ENCODE data around the gene CADM1.

The CADM1 gene

GRCh38 chr11:115499241-115499799 is 4.9 kb downstream of the CADM1 start:
- TF ChIP-seq, protein P1, sequence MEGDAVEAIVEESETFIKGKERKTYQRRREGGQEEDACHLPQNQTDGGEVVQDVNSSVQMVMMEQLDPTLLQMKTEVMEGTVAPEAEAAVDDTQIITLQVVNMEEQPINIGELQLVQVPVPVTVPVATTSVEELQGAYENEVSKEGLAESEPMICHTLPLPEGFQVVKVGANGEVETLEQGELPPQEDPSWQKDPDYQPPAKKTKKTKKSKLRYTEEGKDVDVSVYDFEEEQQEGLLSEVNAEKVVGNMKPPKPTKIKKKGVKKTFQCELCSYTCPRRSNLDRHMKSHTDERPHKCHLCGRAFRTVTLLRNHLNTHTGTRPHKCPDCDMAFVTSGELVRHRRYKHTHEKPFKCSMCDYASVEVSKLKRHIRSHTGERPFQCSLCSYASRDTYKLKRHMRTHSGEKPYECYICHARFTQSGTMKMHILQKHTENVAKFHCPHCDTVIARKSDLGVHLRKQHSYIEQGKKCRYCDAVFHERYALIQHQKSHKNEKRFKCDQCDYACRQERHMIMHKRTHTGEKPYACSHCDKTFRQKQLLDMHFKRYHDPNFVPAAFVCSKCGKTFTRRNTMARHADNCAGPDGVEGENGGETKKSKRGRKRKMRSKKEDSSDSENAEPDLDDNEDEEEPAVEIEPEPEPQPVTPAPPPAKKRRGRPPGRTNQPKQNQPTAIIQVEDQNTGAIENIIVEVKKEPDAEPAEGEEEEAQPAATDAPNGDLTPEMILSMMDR (IDR thresholded peaks at IDR 0.05; ENCODE audit: low read depth, low read length), result no peak
- no peak for DNase-seq (ENCODE audit: low read depth in 2 of 2)
- no peak overlapping the region for H3K4me3 ChIP-seq (replicated peaks in 1 of 2; ENCODE audit: low read depth in 2 of 2, low read length in 2 of 2)

DNA sequence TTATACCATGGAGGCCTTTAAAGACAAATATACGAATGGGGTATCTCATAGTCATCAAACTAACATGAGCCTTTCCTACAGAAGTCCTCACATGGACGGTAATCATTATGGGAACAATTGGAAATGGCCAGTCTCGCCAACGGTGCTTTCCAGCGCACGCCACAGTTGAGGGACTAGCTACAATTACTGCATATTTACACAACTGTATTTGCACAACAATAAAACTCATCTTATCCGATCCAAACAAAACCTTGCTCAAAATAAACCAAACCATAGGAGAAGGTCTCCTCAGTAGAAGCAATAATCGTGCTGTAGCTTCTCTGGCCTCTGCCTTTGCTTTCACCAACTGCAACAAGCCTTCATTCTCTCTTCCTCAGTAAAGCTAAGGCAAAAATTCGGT is 5.9 kb downstream of the CADM1 start:
- H3K4me3 ChIP-seq (replicated peaks in 1 of 2; ENCODE audit: low read depth in 2 of 2, low read length in 2 of 2), result no peak overlapping the region
- DNase-seq (ENCODE audit: low read depth in 2 of 2), result no peak
- TF ChIP-seq, protein P1 (IDR thresholded peaks at IDR 0.05; ENCODE audit: low read depth, low read length), result no peak

GRCh38 chr11:115497303-115497702 is 6.9 kb downstream of the CADM1 start:
- TF ChIP-seq, protein P1 (IDR thresholded peaks at IDR 0.05; ENCODE audit: low read depth, low read length), result no peak
- DNase-seq (ENCODE audit: low read depth in 2 of 2), result no peak
- H3K4me3 ChIP-seq (replicated peaks in 1 of 2; ENCODE audit: low read depth in 2 of 2, low read length in 2 of 2), result no peak overlapping the region

DNA sequence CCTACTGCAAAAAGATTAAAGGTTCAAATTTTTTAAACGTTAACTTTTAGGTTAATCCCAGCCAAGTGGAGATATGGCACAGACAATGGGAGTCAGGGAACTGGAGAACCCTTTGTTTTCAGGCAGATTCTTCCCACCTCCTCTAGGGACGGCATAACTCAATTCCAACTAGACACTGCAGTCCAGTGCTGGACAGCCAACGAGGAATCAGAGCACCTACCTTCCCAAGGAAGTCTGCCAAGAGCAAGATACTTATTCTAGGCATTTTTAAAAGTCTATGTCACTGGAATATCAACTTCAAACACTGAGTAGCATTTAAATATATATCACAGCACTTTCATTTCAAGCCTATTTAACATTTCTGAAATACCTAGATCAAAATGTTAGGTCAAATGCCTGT is 7.3 kb downstream of the CADM1 start:
- no peak overlapping the region for H3K4me3 ChIP-seq (replicated peaks in 1 of 2; ENCODE audit: low read depth in 2 of 2, low read length in 2 of 2)
- no peak for DNase-seq (ENCODE audit: low read depth in 2 of 2)
- TF ChIP-seq, protein P1 (IDR thresholded peaks at IDR 0.05; ENCODE audit: low read depth, low read length), result no peak

DNA sequence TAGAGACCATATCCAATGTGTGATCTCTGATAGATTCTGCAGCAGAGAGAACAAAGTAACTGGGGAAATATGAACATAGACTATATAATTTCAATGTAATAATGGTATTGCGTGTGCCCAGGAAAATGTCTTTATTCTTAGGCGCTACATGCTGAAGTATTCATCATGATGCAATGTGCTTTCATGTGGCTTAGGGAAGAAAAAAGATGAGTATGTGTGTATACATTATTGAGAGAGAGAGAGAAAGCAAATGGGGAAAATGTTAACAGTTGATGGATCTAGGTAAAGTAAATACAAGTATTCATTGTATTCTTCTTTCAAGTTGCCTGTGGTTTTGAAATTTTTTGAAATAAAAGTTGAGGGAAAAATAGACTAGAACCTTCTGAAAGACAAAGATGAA is 10.3 kb downstream of the CADM1 start:
- no peak for DNase-seq (ENCODE audit: low read depth in 2 of 2)
- TF ChIP-seq, protein P1 (IDR thresholded peaks at IDR 0.05; ENCODE audit: low read depth, low read length), result no peak
- no peak overlapping the region for H3K4me3 ChIP-seq (replicated peaks in 1 of 2; ENCODE audit: low read depth in 2 of 2, low read length in 2 of 2)

- TF ChIP-seq, protein P1 (IDR thresholded peaks at IDR 0.05; ENCODE audit: low read depth, low read length), result no peak
- DNase-seq (ENCODE audit: low read depth in 2 of 2), result no peak
Measured at GRCh38 chr11:115493488-115493887, 10.7 kb downstream of the CADM1 start.

DNA sequence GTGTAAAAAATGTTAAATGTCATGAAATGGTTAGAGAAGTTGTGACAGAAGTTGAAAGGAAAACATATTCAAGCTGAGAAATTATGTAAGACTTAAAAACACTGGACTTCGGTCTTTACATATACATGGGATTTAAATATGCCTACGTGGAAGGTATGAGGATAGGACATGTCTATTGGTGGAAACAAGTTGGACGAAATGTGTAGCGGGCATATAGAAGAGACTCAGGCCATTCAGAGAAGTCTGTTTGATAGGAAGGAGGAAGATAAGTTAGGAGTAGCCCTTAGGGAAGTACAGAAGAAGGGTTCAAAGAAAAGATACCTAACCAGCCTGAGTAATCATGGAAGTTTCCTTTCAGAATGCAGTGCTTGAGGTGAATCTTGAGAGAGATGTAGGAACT is 14.7 kb downstream of the CADM1 start:
- DNase-seq (ENCODE audit: low read depth in 2 of 2), result no peak
- TF ChIP-seq, protein P1 (IDR thresholded peaks at IDR 0.05; ENCODE audit: low read depth, low read length), result no peak
- no peak overlapping the region for H3K4me3 ChIP-seq (replicated peaks in 1 of 2; ENCODE audit: low read depth in 2 of 2, low read length in 2 of 2)

More at GRCh38 chr11:115493488-115493887, 10.7 kb downstream of the CADM1 start:
- no peak overlapping the region for H3K4me3 ChIP-seq (replicated peaks in 1 of 2; ENCODE audit: low read depth in 2 of 2, low read length in 2 of 2)

Measured in cardiac fibroblast (primary cell).